Activated naive CD8-positive, alpha-beta T cell treated with anti-CD3 and anti-CD28 coated beads for 36 hours (primary cell): ENCODE results near the gene PALLD. TPM values are rescaled to one million over a fixed set of nuclear protein-coding genes. Genes with fewer than 3 reads are reported as not detected.

ENCODE experiments used
- DNase-seq: peaks from one replicate; pipeline ENCODE4 v3.0.0; 2021
- H3K27ac Mint-ChIP-seq: one replicate; pipeline ENCODE4 v1.8.0; 2022; ENCODE audit warnings: mild to moderate bottlenecking, moderate library complexity, mixed read lengths
- H3K27me3 Mint-ChIP-seq: one replicate; pipeline ENCODE4 v1.8.0; 2022; ENCODE audit warnings: mild to moderate bottlenecking, mixed read lengths
- H3K36me3 Mint-ChIP-seq: one replicate; pipeline ENCODE4 v1.8.0; 2021; ENCODE audit warnings: mild to moderate bottlenecking, mixed read lengths
- H3K4me1 Mint-ChIP-seq: one replicate; pipeline ENCODE4 v1.8.0; 2021; ENCODE audit warnings: mixed read lengths
- H3K4me3 Mint-ChIP-seq: one replicate; pipeline ENCODE4 v1.8.0; 2022; ENCODE audit warnings: mild to moderate bottlenecking, moderate library complexity, mixed read lengths
- H3K9me3 Mint-ChIP-seq: one replicate; pipeline ENCODE4 v1.8.0; 2022; ENCODE audit warnings: mixed read lengths
- total RNA-seq, 2 experiments: library from RNA; stranded (reverse); gene quantifications; one replicate each; pipeline ENCODE4 v1.2.3, GENCODE V29; 2021

PALLD gene
- total RNA-seq, 2 experiments from 2014 or later = 0.41 to 0.94 TPM

GRCh38 chr4:168891086-168891485 is 394.2 kb downstream of the PALLD start:
- no peaks in the 10 kb centered on the region for H3K9me3 Mint-ChIP-seq
- no peaks in the 10 kb centered on the region for H3K27me3 Mint-ChIP-seq
- H3K4me1 Mint-ChIP-seq = no peaks in the 10 kb centered on the region
- DNase-seq = no peak
- no peak overlapping the region for H3K27ac Mint-ChIP-seq
- H3K4me3 Mint-ChIP-seq = no peak overlapping the region
- peaks cover 3% of the 10 kb centered on the region for H3K36me3 Mint-ChIP-seq

- H3K4me3 Mint-ChIP-seq = no peak overlapping the region
- no peaks in the 10 kb centered on the region for H3K9me3 Mint-ChIP-seq
- no peaks in the 10 kb centered on the region for H3K4me1 Mint-ChIP-seq
- DNase-seq = no peak
- peaks cover 3% of the 10 kb centered on the region for H3K36me3 Mint-ChIP-seq
- no peak overlapping the region for H3K27ac Mint-ChIP-seq
- no peaks in the 10 kb centered on the region for H3K27me3 Mint-ChIP-seq
These were observed 394.8 kb downstream of the PALLD start for GRCh38 chr4:168891688-168892087.

- no peaks in the 10 kb centered on the region for H3K27me3 Mint-ChIP-seq
- no peaks in the 10 kb centered on the region for H3K4me1 Mint-ChIP-seq
- H3K9me3 Mint-ChIP-seq = no peaks in the 10 kb centered on the region
- H3K36me3 Mint-ChIP-seq = peaks cover 3% of the 10 kb centered on the region
- H3K4me3 Mint-ChIP-seq = no peak overlapping the region
- H3K27ac Mint-ChIP-seq = no peak overlapping the region
- no peak for DNase-seq
These were observed 395.6 kb downstream of the PALLD start for GRCh38 chr4:168892475-168892874.

- H3K9me3 Mint-ChIP-seq = no peaks in the 10 kb centered on the region
- H3K36me3 Mint-ChIP-seq = peaks cover 3% of the 10 kb centered on the region
- no peak overlapping the region for H3K4me3 Mint-ChIP-seq
- no peaks in the 10 kb centered on the region for H3K27me3 Mint-ChIP-seq
- H3K27ac Mint-ChIP-seq = no peak overlapping the region
- H3K4me1 Mint-ChIP-seq = no peaks in the 10 kb centered on the region
- no peak for DNase-seq
These were observed 396.4 kb downstream of the PALLD start for GRCh38 chr4:168893205-168893604.

GRCh38 chr4:168893807-168894206 is 397.0 kb downstream of the PALLD start:
- no peak for DNase-seq
- Mint-ChIP-seq H3K36me3 (peaks cover 3% of the 10 kb centered on the region), H3K4me3 (no peak overlapping the region), H3K27me3 (no peaks in the 10 kb centered on the region), H3K9me3 (no peaks in the 10 kb centered on the region), H3K27ac (no peak overlapping the region), H3K4me1 (no peaks in the 10 kb centered on the region)

- no peak overlapping the region for H3K4me3 Mint-ChIP-seq
- DNase-seq = no peak
- no peak overlapping the region for H3K27ac Mint-ChIP-seq
- H3K9me3 Mint-ChIP-seq = no peaks in the 10 kb centered on the region
- H3K27me3 Mint-ChIP-seq = no peaks in the 10 kb centered on the region
- H3K36me3 Mint-ChIP-seq = no peaks in the 10 kb centered on the region
- H3K4me1 Mint-ChIP-seq = no peaks in the 10 kb centered on the region
These were observed 403.2 kb downstream of the PALLD start for GRCh38 chr4:168900080-168900479.

GRCh38 chr4:168907119-168907698 is 410.4 kb downstream of the PALLD start:
- no peaks in the 10 kb centered on the region for H3K4me1 Mint-ChIP-seq
- no peaks in the 10 kb centered on the region for H3K27me3 Mint-ChIP-seq
- no peak for DNase-seq
- no peaks in the 10 kb centered on the region for H3K36me3 Mint-ChIP-seq
- H3K9me3 Mint-ChIP-seq = no peaks in the 10 kb centered on the region
- H3K4me3 Mint-ChIP-seq = no peak overlapping the region
- H3K27ac Mint-ChIP-seq = no peak overlapping the region

GRCh38 chr4:168908093-168908492 is 411.2 kb downstream of the PALLD start:
- DNase-seq = no peak
- H3K9me3 Mint-ChIP-seq = no peaks in the 10 kb centered on the region
- H3K27ac Mint-ChIP-seq = no peak overlapping the region
- no peaks in the 10 kb centered on the region for H3K36me3 Mint-ChIP-seq
- H3K4me1 Mint-ChIP-seq = no peaks in the 10 kb centered on the region
- H3K27me3 Mint-ChIP-seq = no peaks in the 10 kb centered on the region
- no peak overlapping the region for H3K4me3 Mint-ChIP-seq

- H3K4me3 Mint-ChIP-seq = no peak overlapping the region
- H3K9me3 Mint-ChIP-seq = no peaks in the 10 kb centered on the region
- H3K27ac Mint-ChIP-seq = no peak overlapping the region
- no peaks in the 10 kb centered on the region for H3K4me1 Mint-ChIP-seq
- DNase-seq = no peak
- H3K36me3 Mint-ChIP-seq = no peaks in the 10 kb centered on the region
- H3K27me3 Mint-ChIP-seq = no peaks in the 10 kb centered on the region
These were observed 412.0 kb downstream of the PALLD start for GRCh38 chr4:168908851-168909273.

- no peak overlapping the region for H3K27ac Mint-ChIP-seq
- H3K4me1 Mint-ChIP-seq = no peaks in the 10 kb centered on the region
- no peak overlapping the region for H3K4me3 Mint-ChIP-seq
- DNase-seq = no peak
- no peaks in the 10 kb centered on the region for H3K27me3 Mint-ChIP-seq
- no peaks in the 10 kb centered on the region for H3K9me3 Mint-ChIP-seq
- H3K36me3 Mint-ChIP-seq = no peaks in the 10 kb centered on the region
These were observed 417.2 kb downstream of the PALLD start for GRCh38 chr4:168914095-168914494.

GRCh38 chr4:168917138-168917779 is 420.4 kb downstream of the PALLD start:
- Mint-ChIP-seq H3K36me3 (no peaks in the 10 kb centered on the region), H3K27me3 (no peaks in the 10 kb centered on the region), H3K4me1 (no peaks in the 10 kb centered on the region), H3K9me3 (no peaks in the 10 kb centered on the region), H3K27ac (no peak overlapping the region), H3K4me3 (no peak overlapping the region)
- DNase-seq = no peak

GRCh38 chr4:168919706-168920324 is 423.0 kb downstream of the PALLD start:
- H3K27me3 Mint-ChIP-seq = no peaks in the 10 kb centered on the region
- no peak for DNase-seq
- peaks cover 2% of the 10 kb centered on the region for H3K4me1 Mint-ChIP-seq
- H3K36me3 Mint-ChIP-seq = no peaks in the 10 kb centered on the region
- H3K4me3 Mint-ChIP-seq = no peak overlapping the region
- H3K27ac Mint-ChIP-seq = no peak overlapping the region
- H3K9me3 Mint-ChIP-seq = no peaks in the 10 kb centered on the region

- no peak for DNase-seq
- Mint-ChIP-seq H3K9me3 (no peaks in the 10 kb centered on the region), H3K36me3 (no peaks in the 10 kb centered on the region), H3K4me1 (peaks cover 2% of the 10 kb centered on the region), H3K4me3 (no peak overlapping the region), H3K27me3 (no peaks in the 10 kb centered on the region), H3K27ac (no peak overlapping the region)
These were observed 423.7 kb downstream of the PALLD start for GRCh38 chr4:168920441-168921065.

- Mint-ChIP-seq H3K4me1 (peaks cover 2% of the 10 kb centered on the region), H3K9me3 (no peaks in the 10 kb centered on the region), H3K27ac (no peak overlapping the region), H3K4me3 (no peak overlapping the region), H3K36me3 (no peaks in the 10 kb centered on the region), H3K27me3 (no peaks in the 10 kb centered on the region)
- DNase-seq = peak; percentile 29
These were observed 426.8 kb downstream of the PALLD start for GRCh38 chr4:168923526-168924194.

- H3K4me1 Mint-ChIP-seq = peaks cover 2% of the 10 kb centered on the region
- no peak overlapping the region for H3K27ac Mint-ChIP-seq
- H3K36me3 Mint-ChIP-seq = no peaks in the 10 kb centered on the region
- no peak for DNase-seq
- H3K27me3 Mint-ChIP-seq = no peaks in the 10 kb centered on the region
- H3K4me3 Mint-ChIP-seq = no peak overlapping the region
- H3K9me3 Mint-ChIP-seq = no peaks in the 10 kb centered on the region
These were observed 427.8 kb downstream of the PALLD start for GRCh38 chr4:168924667-168925066.
